Endodermal cell (in vitro differentiated cells): ENCODE results near the gene EPGN. TPM values are rescaled to one million over a fixed set of nuclear protein-coding genes. Genes with fewer than 3 reads are reported as not detected.

Experiments used
- DNase-seq: peaks from one replicate; pipeline ENCODE4 v3.0.0-alpha.2; 2017
- H3K27ac ChIP-seq: 2 replicates; pipeline ENCODE4 v1.5.1; 2013; ENCODE audit warnings: mild to moderate bottlenecking, low read depth, low read length, moderate library complexity
- H3K27me3 ChIP-seq: 2 replicates; pipeline ENCODE4 v1.6.1; 2013; ENCODE audit warnings: mild to moderate bottlenecking, low read length, moderate library complexity; ENCODE audit not compliant: insufficient read depth, control insufficient read depth, poor library complexity, severe bottlenecking
- H3K36me3 ChIP-seq: 2 replicates; pipeline ENCODE4 v1.7.0; 2013; ENCODE audit warnings: mild to moderate bottlenecking, low read length, moderate library complexity; ENCODE audit not compliant: control insufficient read depth, insufficient read depth
- H3K4me1 ChIP-seq: one replicate; pipeline ENCODE4 v1.7.0; 2013; ENCODE audit warnings: low read length; ENCODE audit not compliant: control insufficient read depth, insufficient read depth
- H3K4me3 ChIP-seq: 2 replicates; pipeline ENCODE4 v1.5.1; 2013; ENCODE audit warnings: mild to moderate bottlenecking, low read length, moderate library complexity
- H3K9ac ChIP-seq: 2 replicates; pipeline ENCODE4 v1.6.1; 2013; ENCODE audit warnings: mild to moderate bottlenecking, low read length, moderate library complexity; ENCODE audit not compliant: poor library complexity, severe bottlenecking; ENCODE audit errors: extremely low read depth
- H3K9me3 ChIP-seq: 2 replicates; pipeline ENCODE4 v1.6.1; 2013; ENCODE audit warnings: mild to moderate bottlenecking, low read length, moderate library complexity; ENCODE audit not compliant: control insufficient read depth
- H3K27ac Mint-ChIP-seq: 2 replicates; pipeline ENCODE4 v1.8.0; 2020; ENCODE audit warnings: mixed read lengths
- H3K27me3 Mint-ChIP-seq: 2 replicates; pipeline ENCODE4 v1.8.0; 2021; ENCODE audit warnings: mild to moderate bottlenecking, mixed read lengths; ENCODE audit not compliant: insufficient read depth
- H3K36me3 Mint-ChIP-seq: 2 replicates; pipeline ENCODE4 v1.8.0; 2020; ENCODE audit warnings: low read depth, mixed read lengths
- H3K4me1 Mint-ChIP-seq: 2 replicates; pipeline ENCODE4 v1.8.0; 2020; ENCODE audit warnings: mixed read lengths
- H3K4me3 Mint-ChIP-seq: 2 replicates; pipeline ENCODE4 v1.8.0; 2020; ENCODE audit warnings: mild to moderate bottlenecking, moderate library complexity, mixed read lengths
- H3K9me3 Mint-ChIP-seq: 2 replicates; pipeline ENCODE4 v1.8.0; 2020; ENCODE audit warnings: mild to moderate bottlenecking, mixed read lengths
- CTCF ChIP-seq: fragments of 200-600 bp; sonication (generic); conservative IDR thresholded peaks from 2 replicates; pipeline ENCODE4 v1.5.0; 2021; ENCODE audit warnings: antibody characterized with exemption, mild to moderate bottlenecking
- WGBS, 2 experiments: methylation state at CpG; one replicate each; pipeline versions ENCODE4 v1.1.5 to v1.1.7; 2013; ENCODE audit warnings: missing lambda C conversion rate in 2 of 2, mixed read lengths in 1 of 2; ENCODE audit not compliant: insufficient coverage in 1 of 2, insufficient read length in 1 of 2; 5-methylcytosine and 5-hydroxymethylcytosine counted together
- total RNA-seq, 2 donors: library from RNA; stranded (reverse); fragmentation: NEBNext Ultra II Directional in 1 of 2; extraction: Animal tissue kit (Norgen Biotek cat#: 25700) in 1 of 2; gene quantifications; 2 replicates in 1 of 2; 3 replicates in 1 of 2; pipeline ENCODE4 v1.2.1, GENCODE V29; 2021

The EPGN gene
- total RNA-seq, 2 donors from 2014 or later: not detected

DNA sequence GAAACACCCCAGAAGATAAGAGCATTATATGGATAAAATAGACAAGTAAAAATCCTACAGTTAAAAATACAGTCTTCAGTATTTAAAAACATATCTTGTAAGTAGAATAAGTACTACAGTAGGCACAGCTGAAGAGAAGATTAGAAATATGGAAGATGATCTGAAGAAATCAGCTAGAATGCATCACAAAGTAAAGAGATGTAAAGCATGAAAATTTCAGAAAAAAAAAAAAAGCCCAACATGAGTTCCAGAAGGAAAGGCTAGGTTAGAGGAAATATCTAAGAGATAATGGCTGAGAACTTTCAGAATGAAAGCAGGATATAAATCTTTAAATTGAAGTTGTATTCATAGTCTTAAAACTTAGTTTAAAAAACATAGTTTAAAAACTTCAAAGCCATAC is 21.0 kb downstream of the EPGN start:
- H3K4me3 Mint-ChIP-seq: no peak overlapping the region
- H3K36me3 Mint-ChIP-seq: no peaks in the 10 kb centered on the region
- no peaks in the 10 kb centered on the region for H3K27me3 Mint-ChIP-seq
- no peak for DNase-seq
- Histone ChIP-seq H3K27me3 (no peaks in the 10 kb centered on the region), H3K9ac (no peak overlapping the region), H3K36me3 (no peaks in the 10 kb centered on the region), H3K9me3 (peaks cover 2% of the 10 kb centered on the region), H3K4me1 (no peaks in the 10 kb centered on the region), H3K4me3 (no peak overlapping the region), H3K27ac (no peak overlapping the region)
- TF ChIP-seq CTCF: no peak
- H3K27ac Mint-ChIP-seq: no peak overlapping the region
- peaks cover 1% of the 10 kb centered on the region for H3K9me3 Mint-ChIP-seq
- H3K4me1 Mint-ChIP-seq: peaks cover 3% of the 10 kb centered on the region

DNA sequence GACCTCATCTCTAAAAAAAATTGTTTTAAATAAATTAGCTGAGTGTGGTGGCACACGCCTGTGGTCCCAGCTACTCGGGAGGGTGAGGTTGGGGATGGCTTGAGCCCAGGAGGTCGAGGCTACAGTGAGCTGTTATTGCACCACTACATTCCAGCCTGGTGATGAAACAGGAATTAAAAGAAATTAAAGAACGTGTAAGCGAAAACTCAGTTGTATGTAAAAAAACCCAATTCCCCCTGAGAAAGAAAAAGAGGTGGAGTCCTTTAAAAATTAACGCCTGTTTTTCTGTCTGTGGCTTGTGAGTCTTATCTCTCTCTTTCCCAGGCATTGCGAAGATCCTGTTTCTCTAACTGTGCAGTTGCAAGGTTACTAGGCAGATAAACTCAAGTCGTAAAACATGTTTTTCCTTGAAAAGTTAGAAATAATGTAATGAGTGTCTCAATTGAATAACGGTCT is 22.1 kb downstream of the EPGN start:
- no peak overlapping the region for H3K27ac ChIP-seq
- Mint-ChIP-seq H3K4me1 (no peaks in the 10 kb centered on the region), H3K9me3 (peaks cover 3% of the 10 kb centered on the region), H3K4me3 (no peak overlapping the region), H3K36me3 (no peaks in the 10 kb centered on the region), H3K27me3 (no peaks in the 10 kb centered on the region), H3K27ac (no peak overlapping the region)
- peaks cover 9% of the 10 kb centered on the region for H3K9me3 ChIP-seq
- H3K4me3 ChIP-seq: no peak overlapping the region
- no peaks in the 10 kb centered on the region for H3K27me3 ChIP-seq
- H3K36me3 ChIP-seq: no peaks in the 10 kb centered on the region
- no peak for TF ChIP-seq CTCF
- no peak overlapping the region for H3K9ac ChIP-seq
- no peaks in the 10 kb centered on the region for H3K4me1 ChIP-seq
- WGBS, 2 experiments: 93 to 97% methylated on average over 6 to 9 of the region's 9 CpGs
- no peak for DNase-seq

DNA sequence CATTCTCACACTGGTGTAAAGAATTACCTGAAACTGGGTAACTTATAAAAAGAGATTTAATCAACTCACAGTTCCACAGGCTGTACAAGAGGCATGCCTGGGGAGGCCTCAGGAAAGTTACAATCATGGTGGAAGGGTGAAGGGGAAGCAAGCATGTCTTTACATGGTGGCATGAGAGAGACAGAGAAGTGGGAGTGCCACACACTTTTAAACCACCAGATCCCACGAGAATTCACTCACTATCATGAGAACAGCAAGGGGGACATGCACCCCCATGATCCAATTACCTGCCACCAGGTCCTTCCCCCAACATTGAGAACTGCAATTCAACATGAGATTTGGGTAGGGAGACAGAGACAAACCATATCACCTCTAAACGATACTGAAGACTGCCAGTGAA is 23.0 kb downstream of the EPGN start:
- Mint-ChIP-seq H3K4me1 (no peaks in the 10 kb centered on the region), H3K4me3 (no peak overlapping the region), H3K27ac (no peak overlapping the region)

More for the DNA sequence above, 23.0 kb downstream of the EPGN start:
- H3K9me3 ChIP-seq: peaks cover 9% of the 10 kb centered on the region
- no peaks in the 10 kb centered on the region for H3K36me3 ChIP-seq
- no peak overlapping the region for H3K27ac ChIP-seq
- no peaks in the 10 kb centered on the region for H3K4me1 ChIP-seq
- DNase-seq: no peak
- no peaks in the 10 kb centered on the region for H3K36me3 Mint-ChIP-seq
- H3K27me3 Mint-ChIP-seq: no peaks in the 10 kb centered on the region
- peaks cover 3% of the 10 kb centered on the region for H3K9me3 Mint-ChIP-seq
- no peak overlapping the region for H3K9ac ChIP-seq
- WGBS, 2 experiments: 90% methylated on average over 2 of the region's 2 CpGs; no CpG with 5 or more reads in 1 of the 2 experiments
- no peak overlapping the region for H3K4me3 ChIP-seq
- TF ChIP-seq CTCF: no peak
- no peaks in the 10 kb centered on the region for H3K27me3 ChIP-seq
